NCI-H748 treated with DMSO at 0.1 percent for 48 hours (cell line): ENCODE data around the gene CROCC2.
A peak's percentile ranks its signal among the peaks of the same experiment; 100 is the strongest.

Experiments
- DNase-seq: peaks from one replicate; lab custom pipeline; 2025; lab: John Stamatoyannopoulos, UW

CROCC2 gene

GRCh38 chr2:241015439-241015838 is 109.3 kb downstream of the CROCC2 start:
- DNase-seq, result no peak

DNA sequence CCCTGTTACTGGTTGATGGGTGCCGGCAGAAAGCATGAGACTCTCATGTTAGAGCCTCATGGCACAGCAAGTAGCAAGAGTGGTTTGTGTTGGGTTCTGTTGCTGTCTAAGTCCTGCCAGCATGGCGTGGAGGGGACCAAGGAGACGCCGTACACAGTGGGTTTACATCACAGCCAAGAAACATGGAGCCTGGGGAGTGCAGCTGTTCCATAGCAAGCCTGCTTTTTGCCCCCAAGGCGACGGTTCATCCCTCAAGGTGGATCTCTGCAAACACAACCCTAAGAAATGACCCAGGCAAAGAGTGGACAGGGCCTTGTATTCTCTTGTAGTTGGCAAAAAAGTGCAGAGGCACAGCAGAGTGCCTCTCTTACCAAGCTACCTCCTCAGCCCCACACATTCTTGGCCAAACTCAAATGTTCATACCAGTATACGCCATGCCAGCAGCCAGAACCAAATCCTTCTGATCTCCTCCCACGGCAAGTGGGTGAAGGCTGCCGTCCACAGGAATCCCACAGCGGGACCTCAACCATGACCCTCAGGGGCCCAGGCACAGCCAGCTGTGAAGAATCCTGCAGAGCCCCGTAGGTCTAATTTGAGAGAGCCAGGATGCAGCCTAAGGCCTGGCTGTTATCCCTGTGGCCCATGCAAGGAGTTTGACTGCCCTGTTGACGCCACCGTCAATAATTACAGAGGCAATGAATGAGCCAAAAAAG is 111.2 kb downstream of the CROCC2 start:
- no peak for DNase-seq

DNA sequence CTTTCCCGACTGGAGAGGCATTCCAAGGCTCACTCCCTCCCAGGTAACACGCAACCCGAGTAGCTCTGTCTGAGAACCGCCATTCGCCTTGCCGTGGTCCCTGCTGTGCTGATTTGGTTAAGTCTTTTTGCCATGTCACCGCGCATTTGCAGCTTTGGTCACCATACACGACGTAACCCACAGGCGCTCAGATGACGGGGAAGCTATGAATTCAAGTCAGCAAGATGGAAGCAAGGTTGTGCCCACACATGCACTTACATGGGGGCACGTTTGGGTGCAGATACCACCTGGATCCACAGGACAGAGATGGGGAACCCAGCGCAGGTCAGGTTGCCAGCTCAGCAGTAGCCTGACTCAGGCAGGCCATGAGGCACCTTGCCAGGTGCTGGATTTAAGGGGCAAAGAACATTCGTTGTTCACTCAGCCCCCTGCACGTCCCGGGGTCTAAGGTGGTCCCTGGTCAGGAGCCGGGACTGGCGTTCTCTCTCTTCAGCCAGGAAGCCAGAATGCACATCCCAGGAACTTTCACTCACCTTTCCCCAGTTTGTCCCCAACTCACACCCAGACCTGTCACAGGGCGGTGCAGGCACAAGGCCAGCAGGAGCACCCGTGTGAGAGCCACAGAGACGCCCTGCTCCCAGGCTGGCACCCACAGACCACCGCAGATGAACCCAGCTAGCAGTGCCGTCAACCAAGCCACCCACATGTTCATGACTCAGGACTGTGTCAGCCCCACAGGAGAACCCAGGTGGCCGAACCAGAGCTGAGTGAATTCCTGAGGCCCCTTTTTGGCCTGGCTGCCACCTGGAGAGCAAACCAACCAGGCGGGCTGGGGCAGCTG is 112.1 kb downstream of the CROCC2 start:
- DNase-seq, result no peak

- DNase-seq, result no peak
Measured at GRCh38 chr2:241019441-241020139, 113.5 kb downstream of the CROCC2 start.

GRCh38 chr2:241020201-241020600 is 114.1 kb downstream of the CROCC2 start:
- DNase-seq, result no peak

DNA sequence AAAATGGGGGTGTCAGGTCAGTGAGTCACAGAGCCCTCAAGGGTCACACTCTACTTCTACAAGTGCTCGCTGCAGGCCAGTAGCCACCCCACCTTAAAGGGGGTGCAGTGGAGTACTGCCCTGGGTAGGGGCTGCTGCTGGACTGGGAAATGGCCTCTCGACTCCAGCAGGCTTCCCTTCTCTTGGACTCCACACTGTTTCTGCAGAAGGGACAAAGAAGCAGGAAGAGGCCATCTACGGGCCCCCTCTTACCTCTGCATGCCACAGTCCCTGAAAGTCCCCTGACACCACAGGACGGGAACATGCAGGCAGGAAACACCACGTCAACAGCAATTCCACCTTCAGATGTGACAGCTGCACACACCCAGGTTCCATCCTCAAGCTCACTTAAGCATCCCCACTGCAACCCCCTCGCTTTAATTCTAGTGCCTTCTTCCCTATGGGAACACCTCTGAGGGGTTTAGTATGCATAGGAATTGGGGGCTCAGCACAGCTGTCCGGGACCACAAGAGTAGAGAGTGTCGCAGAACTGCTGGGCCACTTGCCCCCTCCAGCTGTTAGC is 114.6 kb downstream of the CROCC2 start:
- no peak for DNase-seq

- no peak for DNase-seq
Measured at GRCh38 chr2:241025639-241026038, 119.5 kb downstream of the CROCC2 start.

- no peak for DNase-seq
Measured at GRCh38 chr2:241029599-241030332, 123.6 kb downstream of the CROCC2 start.

- DNase-seq, result no peak
Measured at GRCh38 chr2:241030333-241030680, 124.2 kb downstream of the CROCC2 start.

DNA sequence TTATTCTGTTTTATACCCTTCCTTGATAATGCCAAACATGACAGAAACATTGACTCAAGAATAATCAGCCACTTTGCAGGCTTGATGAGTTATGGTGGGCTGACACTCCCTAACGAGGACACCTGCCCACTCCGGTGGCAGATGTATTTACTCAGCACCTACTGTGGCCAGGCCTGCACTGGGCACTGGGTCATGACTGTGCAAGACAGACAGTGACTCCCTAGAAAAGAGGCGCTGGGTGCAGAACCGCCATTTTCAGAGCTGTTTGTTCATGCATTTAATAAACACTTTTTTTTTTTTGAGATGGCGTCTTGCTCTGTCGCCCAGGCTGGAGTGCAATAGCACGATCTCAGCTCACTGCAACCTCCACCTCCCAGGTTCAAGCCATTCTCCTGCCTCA is 124.7 kb downstream of the CROCC2 start:
- DNase-seq, result no peak

- no peak for DNase-seq
Measured at GRCh38 chr2:241031436-241032165, 125.5 kb downstream of the CROCC2 start.

GRCh38 chr2:241033336-241033987 is 127.3 kb downstream of the CROCC2 start:
- DNase-seq, result no peak

DNA sequence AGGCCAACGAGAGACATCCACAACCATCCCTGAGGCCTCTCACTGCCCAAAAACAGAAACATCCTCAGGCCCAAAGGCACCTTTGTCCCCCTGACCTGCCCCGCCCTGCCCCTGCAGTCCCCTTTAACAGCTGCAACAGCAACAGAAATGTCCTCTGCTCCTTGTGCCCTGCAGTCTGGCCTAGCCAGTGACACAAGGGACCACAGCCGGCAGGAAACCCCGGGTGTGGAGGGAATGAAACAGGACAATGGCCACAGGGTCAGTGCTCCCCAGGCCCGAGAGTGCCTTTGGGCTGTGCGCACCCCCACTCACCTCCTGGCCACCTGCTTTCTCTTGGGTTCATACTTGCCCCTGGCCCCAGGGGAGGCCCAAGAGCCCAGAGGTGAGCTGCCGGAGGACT is 127.9 kb downstream of the CROCC2 start:
- no peak for DNase-seq

- DNase-seq, result no peak
Measured at GRCh38 chr2:241034490-241035141, 128.5 kb downstream of the CROCC2 start.

- DNase-seq, result no peak
Measured at GRCh38 chr2:241035142-241035817, 129.1 kb downstream of the CROCC2 start.

- no peak for DNase-seq
Measured at GRCh38 chr2:241035818-241036396, 129.8 kb downstream of the CROCC2 start.

GRCh38 chr2:241036397-241036963 is 130.3 kb downstream of the CROCC2 start:
- DNase-seq, result peak; percentile 19

- no peak for DNase-seq
Measured at GRCh38 chr2:241036964-241037421, 130.9 kb downstream of the CROCC2 start.

DNA sequence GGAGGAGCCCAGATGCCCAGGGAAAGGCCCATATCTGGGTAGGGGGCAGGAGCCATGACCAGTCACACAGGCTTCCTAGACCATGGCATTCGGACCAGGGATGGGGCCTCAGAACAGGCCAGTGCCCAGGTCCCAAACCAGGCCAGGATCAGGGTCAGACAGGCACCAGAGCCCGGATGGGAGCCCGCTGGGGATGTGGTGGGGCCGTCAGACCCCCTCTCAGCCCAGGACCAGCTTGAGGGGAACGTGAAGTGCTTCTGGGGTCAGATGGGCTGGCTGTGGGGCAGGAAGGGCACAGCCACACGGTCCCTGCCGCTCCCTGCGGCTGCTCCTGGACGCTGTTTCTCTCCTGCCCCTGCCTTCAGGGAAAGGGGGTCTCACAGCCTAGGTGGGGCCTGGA is 131.4 kb downstream of the CROCC2 start:
- DNase-seq, result no peak
